H1 (cell line): ENCODE data around the gene SPDYE4. TPM values are rescaled to one million over a fixed set of nuclear protein-coding genes. Genes with fewer than 3 reads are reported as not detected.

Source experiments
- CTCF ChIA-PET: fragments of 300-600 bp; sonication (Branson Sonifier 250); formaldehyde crosslinking; loops from one replicate; lab custom pipeline; 2021; ENCODE audit not compliant: partially characterized antibody; lab: Charles Lee
- POLR2A ChIA-PET: fragments of 300-600 bp; sonication (Branson Sonifier 250); formaldehyde crosslinking; loops from one replicate; lab custom pipeline; 2021; ENCODE audit warnings: inconsistent platforms; ENCODE audit not compliant: partially characterized antibody; lab: Charles Lee
- DNase-seq, 2 experiments: peaks; one replicate each; pipeline versions ENCODE4 v3.0.0 to v3.0.0-alpha.2; 2010 to 2022; ENCODE audit warnings: low spot score in 2 of 2, low read depth in 1 of 2, mixed read lengths in 1 of 2
- FAIRE-seq: peaks from 2 replicates; lab custom pipeline; 2011; peaks lifted over from hg19 to GRCh38; lab: Jason Lieb, UNC
- H2AFZ ChIP-seq: 2 replicates; pipeline ENCODE4 v1.8.1; 2012; ENCODE audit warnings: low read length, inconsistent platforms
- H2AK5ac ChIP-seq: 2 replicates; pipeline ENCODE4 v1.6.1; 2013; ENCODE audit warnings: low read depth, low read length
- H2BK120ac ChIP-seq: replicated peaks from 2 replicates; pipeline ENCODE3; 2013; ENCODE audit warnings: low read depth, low read length, inconsistent platforms
- H2BK12ac ChIP-seq: 2 replicates; pipeline ENCODE4 v1.6.1; 2013; ENCODE audit warnings: low read depth, low read length
- H2BK15ac ChIP-seq: 2 replicates; pipeline ENCODE4 v1.6.1; 2013; ENCODE audit warnings: low read length
- H2BK20ac ChIP-seq: 2 replicates; pipeline ENCODE4 v1.6.1; 2013; ENCODE audit warnings: low read length
- H2BK5ac ChIP-seq: 2 replicates; pipeline ENCODE4 v1.6.1; 2013; ENCODE audit warnings: low read depth, low read length
- H3K14ac ChIP-seq: 2 replicates; pipeline ENCODE4 v1.6.1; 2013; ENCODE audit warnings: inconsistent platforms; ENCODE audit not compliant: insufficient read length
- H3K18ac ChIP-seq: 2 replicates; pipeline ENCODE4 v1.6.1; 2013; ENCODE audit warnings: low read length; ENCODE audit errors: extremely low read depth
- H3K23ac ChIP-seq: 2 replicates; pipeline ENCODE4 v1.6.1; 2013; ENCODE audit warnings: inconsistent platforms; ENCODE audit not compliant: insufficient read length
- H3K23me2 ChIP-seq: 2 replicates; pipeline ENCODE4 v1.6.1; 2013; ENCODE audit warnings: low read depth, low read length
- H3K27ac ChIP-seq: 2 replicates; pipeline ENCODE4 v1.6.1; 2011; ENCODE audit warnings: low read depth, low read length, inconsistent platforms
- H3K27me3 ChIP-seq, 4 experiments: replicated peaks in 1 of 4; 1 replicate in 1 of 4; 2 replicates in 3 of 4; pipeline versions ENCODE4 v1.6.1 to v1.8.1; 2011 to 2013; ENCODE audit warnings: low read length in 3 of 4, mild to moderate bottlenecking in 3 of 4, inconsistent platforms in 2 of 4, mixed read lengths in 2 of 4, moderate library complexity in 1 of 4; ENCODE audit not compliant: control insufficient read depth in 3 of 4, insufficient read depth in 3 of 4; ENCODE audit errors: extremely low read depth in 1 of 4
- H3K36me3 ChIP-seq, 4 experiments: 2 replicates each; pipeline versions ENCODE4 v1.6.1 to v1.8.1; 2011 to 2013; ENCODE audit warnings: mild to moderate bottlenecking in 4 of 4, low read length in 3 of 4, moderate library complexity in 2 of 4, control low read depth in 1 of 4, inconsistent platforms in 1 of 4; ENCODE audit not compliant: insufficient read depth in 4 of 4, control insufficient read depth in 2 of 4
- H3K4ac ChIP-seq: replicated peaks from 2 replicates; pipeline ENCODE3; 2013; ENCODE audit warnings: low read length, low read depth, mixed read lengths, inconsistent platforms; ENCODE audit not compliant: insufficient read length
- H3K4me1 ChIP-seq, 4 experiments: replicated peaks in 1 of 4; 1 replicate in 1 of 4; 2 replicates in 3 of 4; pipeline versions ENCODE4 v1.6.1 to v1.8.1; 2011 to 2013; ENCODE audit warnings: low read length in 3 of 4, inconsistent platforms in 2 of 4, mixed read lengths in 1 of 4; ENCODE audit not compliant: insufficient read depth in 4 of 4, control insufficient read depth in 3 of 4
- H3K4me2 ChIP-seq, 2 experiments: 2 replicates each; pipeline versions ENCODE4 v1.6.1 to v1.8.1; 2011 to 2013; ENCODE audit warnings: low read depth in 2 of 2, low read length in 2 of 2, control low read depth in 1 of 2, inconsistent platforms in 1 of 2, mild to moderate bottlenecking in 1 of 2; ENCODE audit not compliant: insufficient read depth in 1 of 2
- H3K4me3 ChIP-seq, 4 experiments: fragments of 200-600, 300-600 bp in 1 of 4; sonication (generic), shearing (Covaris generic), sonication (Bioruptor Twin) in 1 of 4; 2 replicates each; pipeline versions ENCODE4 v1.5.1 to v1.8.1; 2011 to 2016; ENCODE audit warnings: low read length in 4 of 4, low read depth in 3 of 4, control low read depth in 2 of 4, inconsistent platforms in 2 of 4, mild to moderate bottlenecking in 2 of 4, mixed read lengths in 1 of 4, moderate library complexity in 1 of 4; ENCODE audit not compliant: insufficient read depth in 2 of 4; ENCODE audit errors: extremely low read depth in 1 of 4
- H3K56ac ChIP-seq: replicated peaks from 2 replicates; pipeline ENCODE3; 2013; ENCODE audit warnings: low read depth, mild to moderate bottlenecking, mixed read lengths, low read length, inconsistent platforms; ENCODE audit not compliant: insufficient read length
- H3K79me1 ChIP-seq: 2 replicates; pipeline ENCODE4 v1.6.1; 2013; ENCODE audit warnings: low read depth, low read length, control low read depth
- H3K79me2 ChIP-seq, 2 experiments: 2 replicates each; pipeline versions ENCODE4 v1.6.1 to v1.8.1; 2012 to 2013; ENCODE audit warnings: low read length in 2 of 2, mild to moderate bottlenecking in 2 of 2, inconsistent platforms in 1 of 2; ENCODE audit not compliant: insufficient read depth in 2 of 2, control insufficient read depth in 1 of 2
- H3K9ac ChIP-seq, 4 experiments: replicated peaks in 1 of 4; 1 replicate in 1 of 4; 2 replicates in 3 of 4; pipeline versions ENCODE4 v1.6.1 to v1.8.1; 2011 to 2013; ENCODE audit warnings: low read depth in 3 of 4, low read length in 3 of 4, control low read depth in 2 of 4, mild to moderate bottlenecking in 2 of 4, moderate library complexity in 2 of 4, inconsistent platforms in 1 of 4; ENCODE audit errors: extremely low read depth in 1 of 4
- H3K9me3 ChIP-seq, 2 experiments: 2 replicates each; pipeline versions ENCODE4 v1.6.1 to v1.8.1; 2012 to 2013; ENCODE audit warnings: mild to moderate bottlenecking in 2 of 2, moderate library complexity in 2 of 2, control low read depth in 1 of 2, inconsistent platforms in 1 of 2, low read depth in 1 of 2, low read length in 1 of 2, mixed read lengths in 1 of 2; ENCODE audit not compliant: insufficient read depth in 2 of 2
- H4K20me1 ChIP-seq, 2 experiments: replicated peaks in 1 of 2; 2 replicates each; pipeline versions ENCODE3 to v1.8.1; 2011 to 2013; ENCODE audit warnings: inconsistent platforms in 2 of 2, low read length in 2 of 2, mild to moderate bottlenecking in 1 of 2; ENCODE audit not compliant: insufficient read depth in 2 of 2, control insufficient read depth in 1 of 2
- H4K5ac ChIP-seq: 2 replicates; pipeline ENCODE4 v1.6.1; 2013; ENCODE audit warnings: low read length, low read depth, mixed read lengths, inconsistent platforms; ENCODE audit not compliant: insufficient read length
- H4K8ac ChIP-seq: 2 replicates; pipeline ENCODE4 v1.8.0; 2013; ENCODE audit warnings: mild to moderate bottlenecking, moderate library complexity, low read length, inconsistent platforms; ENCODE audit not compliant: insufficient read depth; ENCODE audit errors: extremely low read depth
- H4K91ac ChIP-seq: replicated peaks from 2 replicates; pipeline ENCODE3; 2013; ENCODE audit warnings: low read length, mixed read lengths, inconsistent platforms; ENCODE audit not compliant: insufficient read length
- ASH2L ChIP-seq: fragments of 200-600, 300-600 bp; sonication (generic); IDR thresholded peaks from one replicate; pipeline ENCODE4 v1.7.1; 2017; ENCODE audit warnings: low read length
- HDAC6 ChIP-seq: IDR thresholded peaks from one replicate; pipeline ENCODE4 v1.7.1; 2012; ENCODE audit warnings: low read depth, mild to moderate bottlenecking, inconsistent platforms, low read length, moderate library complexity
- KDM5A ChIP-seq: fragments of 200-600 bp; IDR thresholded peaks from 2 replicates; pipeline ENCODE4 v1.7.1; 2012; ENCODE audit warnings: mild to moderate bottlenecking, low read length, inconsistent platforms, mixed read lengths
- NANOG ChIP-seq: IDR thresholded peaks from 2 replicates; pipeline ENCODE4 v1.6.1; 2011; ENCODE audit warnings: low read length, low read depth, mild to moderate bottlenecking, inconsistent platforms; ENCODE audit not compliant: insufficient read depth, poor library complexity, severe bottlenecking
- RBBP5 ChIP-seq: IDR thresholded peaks from 2 replicates; pipeline ENCODE4 v1.7.1; 2012; ENCODE audit warnings: low read depth, mild to moderate bottlenecking, inconsistent platforms, low read length, moderate library complexity, borderline replicate concordance
- SAP30 ChIP-seq: fragments of 300-600 bp; sonication (generic); IDR thresholded peaks from 2 replicates; pipeline ENCODE4 v1.7.1; 2012; ENCODE audit warnings: low read length, moderate library complexity, mild to moderate bottlenecking, inconsistent platforms; ENCODE audit not compliant: insufficient read depth, insufficient replicate concordance
- YY1 ChIP-seq: IDR thresholded peaks from 2 replicates; pipeline ENCODE4 v1.6.1; 2011; ENCODE audit warnings: low read depth, mild to moderate bottlenecking, low read length
- WGBS, 2 experiments: shearing (Covaris generic) in 1 of 2; methylation state at CpG; one replicate each; pipeline versions ENCODE4 v1.1.6 to v1.1.7; 2013 to 2015; ENCODE audit warnings: low lambda C conversion rate in 2 of 2, mixed read lengths in 2 of 2, inconsistent platforms in 1 of 2, low coverage in 1 of 2, missing lambda C conversion rate in 1 of 2; ENCODE audit not compliant: insufficient replicate concordance in 2 of 2, insufficient coverage in 1 of 2, insufficient read length in 1 of 2; ENCODE audit errors: extremely low coverage in 1 of 2, missing lambda C conversion rate in 1 of 2; 5-methylcytosine and 5-hydroxymethylcytosine counted together
- polyA plus RNA-seq, 7 experiments: library from polyadenylated mRNA; depleted of rRNA in 3 of 7; stranded (reverse) in 5 of 7; unstranded in 2 of 7; fragments of >200 nt in 5 of 7; fragments of 200-250 nt in 2 of 7; gene quantifications; 1 replicate in 5 of 7; 2 replicates in 1 of 7; 4 replicates in 1 of 7; pipeline versions ENCODE4 v1.2.1 to v1.2.3, GENCODE V29; 2011 to 2013; ENCODE audit warnings: missing spikeins in 2 of 7, mixed read lengths in 2 of 7
- total RNA-seq: library from RNA; stranded (reverse); fragmentation: NEBNext Ultra II Directional; extraction: Animal tissue kit (Norgen Biotek cat#: 25700); gene quantifications from 2 replicates; pipeline ENCODE4 v1.2.1, GENCODE V29; 2021
- TF ChIP-seq, protein P1 (sequence below), 3 experiments: IDR thresholded peaks; 1 replicate in 2 of 3; 2 replicates in 1 of 3; pipeline versions ENCODE4 v1.5.1 to v1.6.1; 2011; ENCODE audit warnings: low read length in 3 of 3, mild to moderate bottlenecking in 3 of 3, inconsistent platforms in 2 of 3, low read depth in 1 of 3, moderate library complexity in 1 of 3; ENCODE audit not compliant: insufficient read depth in 1 of 3; ENCODE audit errors: control extremely low read depth in 1 of 3

Gene SPDYE4
- total and polyA plus RNA-seq, 2 of the 8 experiments (the other 6 are each of a cell fraction or from before 2014, with no cell fraction given), result not detected

DNA sequence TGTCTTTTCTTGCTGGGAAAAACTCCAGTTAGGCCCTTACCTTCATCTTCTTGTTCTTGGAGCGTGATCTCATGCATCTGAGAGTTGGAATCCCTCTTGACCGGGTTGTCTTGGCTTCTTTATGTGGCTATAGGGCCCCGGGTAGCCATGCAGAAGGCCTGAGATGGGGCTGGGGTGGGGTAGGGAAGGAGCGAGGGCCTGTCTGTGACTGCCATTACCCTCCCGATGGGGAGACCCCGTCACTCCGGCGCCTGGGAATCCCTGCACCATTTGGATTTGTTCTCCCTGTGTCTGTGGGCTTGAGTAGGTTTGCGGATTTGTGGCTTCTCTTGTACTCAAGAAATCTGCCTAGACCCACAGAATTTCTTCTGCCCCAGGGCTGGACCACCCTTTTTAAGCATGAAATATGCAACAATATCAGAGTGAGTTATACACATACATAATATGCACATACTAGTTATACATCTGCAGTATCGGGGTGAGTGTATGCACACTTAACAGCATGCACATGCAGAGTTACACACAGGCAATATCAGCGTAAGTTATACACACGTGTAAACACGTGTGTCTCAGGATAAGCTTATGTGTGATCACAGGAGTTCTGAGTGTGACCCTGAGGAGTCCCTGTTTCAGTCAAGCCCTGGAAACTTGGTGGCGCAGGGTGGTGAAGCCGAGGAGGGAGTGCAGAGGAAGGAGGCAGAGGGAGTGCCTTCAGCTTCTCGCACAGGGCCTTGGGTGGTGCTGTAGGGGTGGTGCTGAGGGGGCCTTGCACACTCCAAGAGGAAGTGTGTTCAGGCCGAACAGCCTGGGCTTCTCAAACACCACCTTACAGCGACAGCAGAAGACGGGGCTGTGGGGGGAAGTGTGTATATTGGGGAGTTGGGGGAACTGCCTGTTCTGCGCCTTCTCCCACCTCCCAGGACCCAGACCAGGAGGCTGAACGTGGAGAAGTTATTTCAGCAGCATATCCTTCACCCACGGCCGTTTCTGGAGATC, 32.2 kb downstream of the SPDYE4 start:
- WGBS, 2 experiments, result 82% methylated on average over 22 of the region's 23 CpGs; no CpG with 5 or more reads in 1 of the 2 experiments
- H2AK5ac ChIP-seq, result no peak overlapping the region
- no peak overlapping the region for H4K91ac ChIP-seq
- no peak overlapping the region for H3K23ac ChIP-seq
- no peak overlapping the region for H3K56ac ChIP-seq
- H3K23me2 ChIP-seq, result no peaks in the 10 kb centered on the region
- H3K18ac ChIP-seq, result no peak overlapping the region; the same call in 1 of the 2 replicates
- H3K9me3 ChIP-seq, result no peaks in the 10 kb centered on the region
- H3K27me3 ChIP-seq, result no peaks in the 10 kb centered on the region
- H3K4me1 ChIP-seq, result no peaks in the 10 kb centered on the region
- no peak overlapping the region; the same call in 1 of the 2 replicates for H2BK15ac ChIP-seq
- no peaks in the 10 kb centered on the region for H3K79me2 ChIP-seq
- ChIA-PET CTCF (interaction anchor here (1.0 to 2.0 kb wide), 2 partner anchors 19 to 105 kb away, joined by 3 to 9 read pairs; no protein-coding TSS in a partner anchor), POLR2A (no interaction called here)
- no peaks in the 10 kb centered on the region for H3K36me3 ChIP-seq
- H3K79me1 ChIP-seq, result no peaks in the 10 kb centered on the region
- H3K14ac ChIP-seq, result no peak overlapping the region
- H2BK20ac ChIP-seq, result no peak overlapping the region
- no peak overlapping the region for H3K4me3 ChIP-seq
- H2AFZ ChIP-seq, result no peak overlapping the region
- H4K8ac ChIP-seq, result no peak overlapping the region
- DNase-seq (no peak), FAIRE-seq (peak; percentile 13)
- H4K5ac ChIP-seq, result no peak overlapping the region
- no peak overlapping the region for H3K9ac ChIP-seq
- H3K4ac ChIP-seq, result no peak overlapping the region
- H2BK12ac ChIP-seq, result 0 out of 2 replicates have a peak overlapping the region, but pooled peaks have one; percentile 17
- H3K4me2 ChIP-seq, result no peak overlapping the region
- no peaks in the 10 kb centered on the region for H4K20me1 ChIP-seq
- H2BK5ac ChIP-seq, result no peak overlapping the region
- H2BK120ac ChIP-seq, result no peak overlapping the region
- no peak overlapping the region for H3K27ac ChIP-seq
- TF ChIP-seq, protein P1, sequence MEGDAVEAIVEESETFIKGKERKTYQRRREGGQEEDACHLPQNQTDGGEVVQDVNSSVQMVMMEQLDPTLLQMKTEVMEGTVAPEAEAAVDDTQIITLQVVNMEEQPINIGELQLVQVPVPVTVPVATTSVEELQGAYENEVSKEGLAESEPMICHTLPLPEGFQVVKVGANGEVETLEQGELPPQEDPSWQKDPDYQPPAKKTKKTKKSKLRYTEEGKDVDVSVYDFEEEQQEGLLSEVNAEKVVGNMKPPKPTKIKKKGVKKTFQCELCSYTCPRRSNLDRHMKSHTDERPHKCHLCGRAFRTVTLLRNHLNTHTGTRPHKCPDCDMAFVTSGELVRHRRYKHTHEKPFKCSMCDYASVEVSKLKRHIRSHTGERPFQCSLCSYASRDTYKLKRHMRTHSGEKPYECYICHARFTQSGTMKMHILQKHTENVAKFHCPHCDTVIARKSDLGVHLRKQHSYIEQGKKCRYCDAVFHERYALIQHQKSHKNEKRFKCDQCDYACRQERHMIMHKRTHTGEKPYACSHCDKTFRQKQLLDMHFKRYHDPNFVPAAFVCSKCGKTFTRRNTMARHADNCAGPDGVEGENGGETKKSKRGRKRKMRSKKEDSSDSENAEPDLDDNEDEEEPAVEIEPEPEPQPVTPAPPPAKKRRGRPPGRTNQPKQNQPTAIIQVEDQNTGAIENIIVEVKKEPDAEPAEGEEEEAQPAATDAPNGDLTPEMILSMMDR (IDR thresholded peaks at IDR 0.05; ENCODE audit: control extremely low read depth in 1 of 3, insufficient read depth in 1 of 3, low read depth in 1 of 3, low read length in 3 of 3), result no peak
- no peak for TF ChIP-seq ASH2L
- TF ChIP-seq KDM5A, result no peak
- no peak for TF ChIP-seq RBBP5
- no peak for TF ChIP-seq HDAC6
- no peak for TF ChIP-seq SAP30
- TF ChIP-seq YY1, result no peak
- no peak for TF ChIP-seq NANOG
